ES-I3 (cell line): Measurements from ENCODE around the gene PCDH12.

ENCODE experiments used
- H3K36me3 ChIP-seq: 2 replicates; pipeline ENCODE4 v1.6.1; 2013; ENCODE audit warnings: mild to moderate bottlenecking, low read length, control low read depth, moderate library complexity; ENCODE audit not compliant: insufficient read depth
- H3K4me1 ChIP-seq: 2 replicates; pipeline ENCODE4 v1.6.1; 2013; ENCODE audit warnings: mild to moderate bottlenecking, control low read depth, low read length; ENCODE audit not compliant: insufficient read depth
- H3K9ac ChIP-seq: 2 replicates; pipeline ENCODE4 v1.6.1; 2013; ENCODE audit warnings: low read depth, mild to moderate bottlenecking, low read length, moderate library complexity
- H3K9me3 ChIP-seq: 2 replicates; pipeline ENCODE4 v1.6.1; 2013; ENCODE audit warnings: mild to moderate bottlenecking, low read length, moderate library complexity; ENCODE audit not compliant: control insufficient read depth, insufficient read depth

Gene PCDH12

GRCh38 chr5:141958546-141959172 lies 657 bp upstream of the PCDH12 start:
- no peaks in the 10 kb centered on the region for H3K36me3 ChIP-seq
- no peaks in the 10 kb centered on the region for H3K9me3 ChIP-seq
- no peak overlapping the region for H3K9ac ChIP-seq
- H3K4me1 ChIP-seq: peaks cover 14% of the 10 kb centered on the region; the same call in 1 of the 2 replicates

- Histone ChIP-seq H3K4me1 (peaks cover 14% of the 10 kb centered on the region; the same call in 1 of the 2 replicates), H3K9me3 (no peaks in the 10 kb centered on the region), H3K9ac (no peak overlapping the region), H3K36me3 (no peaks in the 10 kb centered on the region)
These were observed 520 bp downstream of the PCDH12 start for GRCh38 chr5:141957367-141957996.

- Histone ChIP-seq H3K4me1 (0 out of 2 replicates have a peak, but pooled peaks cover 13% of the 10 kb centered on the region), H3K9me3 (no peaks in the 10 kb centered on the region), H3K36me3 (no peaks in the 10 kb centered on the region), H3K9ac (no peak overlapping the region)
These were observed 3.8 kb downstream of the PCDH12 start for GRCh38 chr5:141954194-141954593.

GRCh38 chr5:141952020-141952419 lies 6.0 kb downstream of the PCDH12 start:
- no peaks in the 10 kb centered on the region for H3K36me3 ChIP-seq
- H3K9me3 ChIP-seq: no peaks in the 10 kb centered on the region
- 0 out of 2 replicates have a peak, but pooled peaks cover 4% of the 10 kb centered on the region for H3K4me1 ChIP-seq
- H3K9ac ChIP-seq: no peak overlapping the region

- no peak overlapping the region for H3K9ac ChIP-seq
- no peaks in the 10 kb centered on the region for H3K36me3 ChIP-seq
- peaks cover 4% of the 10 kb centered on the region; the same call in 1 of the 2 replicates for H3K4me1 ChIP-seq
- no peaks in the 10 kb centered on the region for H3K9me3 ChIP-seq
These were observed 6.6 kb downstream of the PCDH12 start for GRCh38 chr5:141951332-141951781.

GRCh38 chr5:141950207-141951005 lies 7.6 kb downstream of the PCDH12 start:
- Histone ChIP-seq H3K4me1 (peaks cover 13% of the 10 kb centered on the region; the same call in 1 of the 2 replicates), H3K9me3 (no peaks in the 10 kb centered on the region), H3K9ac (no peak overlapping the region), H3K36me3 (no peaks in the 10 kb centered on the region)

GRCh38 chr5:141949511-141949910 lies 8.5 kb downstream of the PCDH12 start:
- Histone ChIP-seq H3K4me1 (peaks cover 19% of the 10 kb centered on the region; the same call in 1 of the 2 replicates), H3K9me3 (no peaks in the 10 kb centered on the region)

GRCh38 chr5:141948812-141949211 lies 9.2 kb downstream of the PCDH12 start:
- Histone ChIP-seq H3K9ac (no peak overlapping the region), H3K36me3 (no peaks in the 10 kb centered on the region), H3K9me3 (no peaks in the 10 kb centered on the region), H3K4me1 (peaks cover 19% of the 10 kb centered on the region; the same call in 1 of the 2 replicates)

More at GRCh38 chr5:141949511-141949910, 8.5 kb downstream of the PCDH12 start:
- no peaks in the 10 kb centered on the region for H3K36me3 ChIP-seq
- H3K9ac ChIP-seq: no peak overlapping the region

GRCh38 chr5:141947316-141947715 lies 10.7 kb downstream of the PCDH12 start:
- H3K4me1 ChIP-seq: peaks cover 19% of the 10 kb centered on the region; the same call in 1 of the 2 replicates
- H3K36me3 ChIP-seq: no peaks in the 10 kb centered on the region
- H3K9ac ChIP-seq: no peak overlapping the region
- no peaks in the 10 kb centered on the region for H3K9me3 ChIP-seq

GRCh38 chr5:141945511-141946051 lies 12.4 kb downstream of the PCDH12 start:
- no peaks in the 10 kb centered on the region for H3K9me3 ChIP-seq
- peaks cover 15% of the 10 kb centered on the region; the same call in 1 of the 2 replicates for H3K4me1 ChIP-seq
- no peaks in the 10 kb centered on the region for H3K36me3 ChIP-seq
- H3K9ac ChIP-seq: no peak overlapping the region

GRCh38 chr5:141944076-141944475 lies 13.9 kb downstream of the PCDH12 start:
- no peaks in the 10 kb centered on the region for H3K9me3 ChIP-seq
- H3K9ac ChIP-seq: no peak overlapping the region
- H3K4me1 ChIP-seq: peaks cover 15% of the 10 kb centered on the region; the same call in 1 of the 2 replicates
- 0 out of 2 replicates have a peak, but pooled peaks cover 2% of the 10 kb centered on the region for H3K36me3 ChIP-seq

GRCh38 chr5:141942185-141942857 lies 15.7 kb downstream of the PCDH12 start:
- Histone ChIP-seq H3K9me3 (no peaks in the 10 kb centered on the region), H3K4me1 (peaks cover 15% of the 10 kb centered on the region; the same call in 1 of the 2 replicates), H3K36me3 (0 out of 2 replicates have a peak, but pooled peaks cover 7% of the 10 kb centered on the region), H3K9ac (no peak overlapping the region)

GRCh38 chr5:141941779-141942178 lies 16.2 kb downstream of the PCDH12 start:
- Histone ChIP-seq H3K9ac (no peak overlapping the region), H3K4me1 (peaks cover 15% of the 10 kb centered on the region; the same call in 1 of the 2 replicates), H3K9me3 (no peaks in the 10 kb centered on the region), H3K36me3 (peaks cover 7% of the 10 kb centered on the region; the same call in 1 of the 2 replicates)
